Measurements from ENCODE around the gene DDX59. TPM values are rescaled to one million over a fixed set of nuclear protein-coding genes. Genes with fewer than 3 reads are reported as not detected.
A peak's percentile ranks its signal among the peaks of the same experiment; 100 is the strongest.

DDX59 gene
- polyA plus RNA-seq, 1 donor (not counting 4 experiments of a cell fraction or from before 2014, with no cell fraction given) = 14.4 TPM

GRCh38 chr1:200668514-200669313 is 993 bp downstream of the DDX59 start:
- dilution Hi-C loops (cut with MboI; ENCODE audit: extremely low pct_ligation_motif_present, low sequenced_read_pairs) = no loop called here
- H3K9me3 ChIP-seq (ENCODE audit: control insufficient read depth, low read depth, low read length) = no peaks in the 10 kb centered on the region
- H3K4me2 ChIP-seq (ENCODE audit: control insufficient read depth, extremely low read depth, insufficient read depth, low read depth, low read length) = peak overlapping the region; percentile 98
- TF ChIP-seq EZH2 (IDR thresholded peaks at IDR 0.05; ENCODE audit: low read length) (no peak), CTCF (optimal IDR thresholded peaks at IDR 0.05 in 1 of 3, IDR thresholded peaks at IDR 0.05 in 1 of 3, conservative IDR thresholded peaks at IDR 0.05 in 1 of 3; ENCODE audit: extremely low read depth in 1 of 3, insufficient read depth in 2 of 3, low read length in 3 of 3) (no peak)
- H3K79me2 ChIP-seq (ENCODE audit: control insufficient read depth, insufficient read depth, low read length) = peaks cover 8% of the 10 kb centered on the region
- FAIRE-seq (no peak), DNase-seq (ENCODE audit: low read depth, low spot score) (no peak)
- H3K9ac ChIP-seq (ENCODE audit: control insufficient read depth, extremely low read depth, insufficient read depth, low read length) = peak overlapping the region; percentile 92
- no peaks in the 10 kb centered on the region for H3K27me3 ChIP-seq (ENCODE audit: control insufficient read depth, extremely low read depth, insufficient read depth, low read length)
- H3K9me1 ChIP-seq (ENCODE audit: control insufficient read depth, extremely low read depth, insufficient read depth, low read length) = no peaks in the 10 kb centered on the region
- H2AFZ ChIP-seq (ENCODE audit: control insufficient read depth, low read length) = peak overlapping the region; percentile 16
- peaks cover 51% of the 10 kb centered on the region for H3K4me1 ChIP-seq (ENCODE audit: control insufficient read depth, extremely low read depth, insufficient read depth, low read length)
- no peaks in the 10 kb centered on the region for H4K20me1 ChIP-seq (ENCODE audit: control insufficient read depth, extremely low read depth, insufficient read depth, low read length)
- H3K36me3 ChIP-seq (ENCODE audit: control insufficient read depth in 2 of 2, extremely low read depth in 1 of 2, insufficient read depth in 2 of 2, low read length in 2 of 2) = peaks cover 2 to 12% of the 10 kb centered on the region in 2 experiments
- peak overlapping the region; percentile 59 to 83 (median 75) for H3K4me3 ChIP-seq (ENCODE audit: control insufficient read depth in 2 of 3, extremely low read depth in 1 of 3, insufficient read depth in 2 of 3, low read depth in 1 of 3, low read length in 3 of 3)
- H3K27ac ChIP-seq (ENCODE audit: control insufficient read depth, insufficient read depth, low read length) = peak overlapping the region; percentile 95

DNA sequence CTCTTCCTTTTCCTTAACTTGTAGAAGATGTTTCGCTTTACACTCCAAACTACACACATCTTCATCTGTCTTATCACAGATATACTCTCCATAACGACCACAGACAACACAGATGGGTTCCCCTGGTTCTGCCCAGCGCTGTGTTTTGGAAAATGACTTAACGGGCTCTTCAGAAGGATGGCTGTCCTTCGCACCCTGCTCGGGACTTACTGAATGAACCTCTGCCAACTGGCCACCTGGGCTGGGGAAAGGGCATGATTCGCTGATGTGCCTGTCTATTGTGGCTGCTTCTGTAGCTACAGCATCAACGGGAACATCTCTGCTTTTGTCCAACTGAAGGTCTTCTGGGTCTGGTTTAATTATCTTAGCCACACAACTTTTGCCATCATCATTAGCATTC is 3.4 kb downstream of the DDX59 start:
- dilution Hi-C loops (cut with MboI; ENCODE audit: extremely low pct_ligation_motif_present, low sequenced_read_pairs) = no loop called here
- peaks cover 8% of the 10 kb centered on the region for H3K79me2 ChIP-seq (ENCODE audit: control insufficient read depth, insufficient read depth, low read length)
- no peak for FAIRE-seq

More for the DNA sequence above, 3.4 kb downstream of the DDX59 start:
- no peak overlapping the region for H3K4me3 ChIP-seq (ENCODE audit: control insufficient read depth in 2 of 3, extremely low read depth in 1 of 3, insufficient read depth in 2 of 3, low read depth in 1 of 3, low read length in 3 of 3)
- H3K9ac ChIP-seq (ENCODE audit: control insufficient read depth, extremely low read depth, insufficient read depth, low read length) = no peak overlapping the region
- H3K36me3 ChIP-seq (ENCODE audit: control insufficient read depth in 2 of 2, extremely low read depth in 1 of 2, insufficient read depth in 2 of 2, low read length in 2 of 2) = peaks cover 2 to 12% of the 10 kb centered on the region in 2 experiments
- no peak overlapping the region for H2AFZ ChIP-seq (ENCODE audit: control insufficient read depth, low read length)
- H3K27me3 ChIP-seq (ENCODE audit: control insufficient read depth, extremely low read depth, insufficient read depth, low read length) = no peaks in the 10 kb centered on the region
- peaks cover 35% of the 10 kb centered on the region for H3K4me1 ChIP-seq (ENCODE audit: control insufficient read depth, extremely low read depth, insufficient read depth, low read length)
- TF ChIP-seq CTCF (optimal IDR thresholded peaks at IDR 0.05 in 1 of 3, IDR thresholded peaks at IDR 0.05 in 1 of 3, conservative IDR thresholded peaks at IDR 0.05 in 1 of 3; ENCODE audit: extremely low read depth in 1 of 3, insufficient read depth in 2 of 3, low read length in 3 of 3) (no peak), EZH2 (IDR thresholded peaks at IDR 0.05; ENCODE audit: low read length) (no peak)
- no peaks in the 10 kb centered on the region for H3K9me3 ChIP-seq (ENCODE audit: control insufficient read depth, low read depth, low read length)
- H3K4me2 ChIP-seq (ENCODE audit: control insufficient read depth, extremely low read depth, insufficient read depth, low read depth, low read length) = no peak overlapping the region
- H3K27ac ChIP-seq (ENCODE audit: control insufficient read depth, insufficient read depth, low read length) = no peak overlapping the region
- H3K9me1 ChIP-seq (ENCODE audit: control insufficient read depth, extremely low read depth, insufficient read depth, low read length) = no peaks in the 10 kb centered on the region
- no peak for DNase-seq (ENCODE audit: low read depth, low spot score)
- H4K20me1 ChIP-seq (ENCODE audit: control insufficient read depth, extremely low read depth, insufficient read depth, low read length) = no peaks in the 10 kb centered on the region

Data from keratinocyte (primary cell).